GM15510 (cell line): ENCODE measurements around the gene SOCS1.

Experiments used
- POLR2A ChIP-seq: IDR thresholded peaks from 3 replicates; pipeline ENCODE4 v1.6.1; 2011; ENCODE audit warnings: borderline replicate concordance; ENCODE audit not compliant: insufficient read length; ENCODE audit errors: extremely low read depth

SOCS1 gene

GRCh38 chr16:11212798-11213196 lies 43.2 kb downstream of the SOCS1 start:
- TF ChIP-seq POLR2A, result no peak

GRCh38 chr16:11211977-11212797 lies 43.8 kb downstream of the SOCS1 start:
- TF ChIP-seq POLR2A, result no peak

GRCh38 chr16:11211061-11211976 lies 44.7 kb downstream of the SOCS1 start:
- no peak for TF ChIP-seq POLR2A

- no peak for TF ChIP-seq POLR2A
Observed at GRCh38 chr16:11210260-11210659, 45.7 kb downstream of the SOCS1 start.

- TF ChIP-seq POLR2A, result no peak
Observed at GRCh38 chr16:11208916-11209665, 46.9 kb downstream of the SOCS1 start.

GRCh38 chr16:11207646-11208045 lies 48.4 kb downstream of the SOCS1 start:
- no peak for TF ChIP-seq POLR2A

GRCh38 chr16:11205754-11206581 lies 50.0 kb downstream of the SOCS1 start:
- TF ChIP-seq POLR2A, result no peak

- no peak for TF ChIP-seq POLR2A
Observed at GRCh38 chr16:11205065-11205699, 50.8 kb downstream of the SOCS1 start.

GRCh38 chr16:11204513-11205047 lies 51.4 kb downstream of the SOCS1 start:
- no peak for TF ChIP-seq POLR2A
